Keratinocyte (primary cell): ENCODE results near the gene SERPINA10.
"Not testable (repeated sequence)": the region's sequence is repeated elsewhere in the genome, so short reads cannot be mapped to it uniquely, and the experiment has no call there.

Experiments
- EZH2 ChIP-seq: IDR thresholded peaks from one replicate; pipeline ENCODE4 v1.6.1; 2012; ENCODE audit warnings: inconsistent platforms, mild to moderate bottlenecking, low read length, moderate library complexity
- TF ChIP-seq, protein P1 (sequence below), 3 experiments: IDR thresholded peaks in 1 of 3; conservative IDR thresholded peaks in 1 of 3; optimal IDR thresholded peaks in 1 of 3; 2 replicates in 2 of 3; 3 replicates in 1 of 3; pipeline versions ENCODE3 to v1.5.1; 2011; ENCODE audit warnings: low read length in 3 of 3, mild to moderate bottlenecking in 3 of 3, moderate library complexity in 2 of 3, control low read depth in 1 of 3, inconsistent platforms in 1 of 3; ENCODE audit not compliant: insufficient read depth in 2 of 3; ENCODE audit errors: extremely low read depth in 1 of 3

DNA sequence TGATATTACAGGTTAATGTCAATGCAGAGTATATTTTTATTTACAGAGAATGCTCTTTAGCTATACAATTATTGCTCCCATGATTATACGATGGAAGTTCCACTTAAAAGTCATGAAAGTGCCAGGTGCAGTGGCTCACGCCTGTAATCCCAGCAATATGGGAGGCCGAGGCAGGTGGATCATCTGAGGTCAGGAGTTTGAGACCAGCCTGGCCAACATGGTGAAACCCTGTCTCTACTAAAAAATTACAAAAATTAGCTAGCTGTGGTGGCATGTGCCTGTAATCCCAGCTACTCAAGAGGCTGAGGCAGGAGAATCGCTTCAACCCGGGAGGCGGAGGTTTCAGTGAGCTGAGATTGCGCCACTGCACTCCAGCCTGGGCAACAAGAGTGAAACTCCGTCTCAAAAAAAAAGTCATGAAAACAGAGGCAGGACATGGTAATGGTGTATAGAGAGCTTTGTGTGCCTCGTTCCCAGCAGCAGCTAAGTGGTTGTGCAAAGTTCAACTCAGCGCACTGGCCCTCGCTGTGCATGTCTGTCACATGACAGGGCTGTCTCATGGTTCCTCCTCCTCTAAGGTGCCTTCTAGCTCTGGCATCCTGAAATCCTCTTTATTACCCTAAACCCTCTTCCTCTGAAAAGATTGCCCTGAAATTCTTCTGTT is 16.0 kb downstream of the SERPINA10 start:
- TF ChIP-seq, protein P1, sequence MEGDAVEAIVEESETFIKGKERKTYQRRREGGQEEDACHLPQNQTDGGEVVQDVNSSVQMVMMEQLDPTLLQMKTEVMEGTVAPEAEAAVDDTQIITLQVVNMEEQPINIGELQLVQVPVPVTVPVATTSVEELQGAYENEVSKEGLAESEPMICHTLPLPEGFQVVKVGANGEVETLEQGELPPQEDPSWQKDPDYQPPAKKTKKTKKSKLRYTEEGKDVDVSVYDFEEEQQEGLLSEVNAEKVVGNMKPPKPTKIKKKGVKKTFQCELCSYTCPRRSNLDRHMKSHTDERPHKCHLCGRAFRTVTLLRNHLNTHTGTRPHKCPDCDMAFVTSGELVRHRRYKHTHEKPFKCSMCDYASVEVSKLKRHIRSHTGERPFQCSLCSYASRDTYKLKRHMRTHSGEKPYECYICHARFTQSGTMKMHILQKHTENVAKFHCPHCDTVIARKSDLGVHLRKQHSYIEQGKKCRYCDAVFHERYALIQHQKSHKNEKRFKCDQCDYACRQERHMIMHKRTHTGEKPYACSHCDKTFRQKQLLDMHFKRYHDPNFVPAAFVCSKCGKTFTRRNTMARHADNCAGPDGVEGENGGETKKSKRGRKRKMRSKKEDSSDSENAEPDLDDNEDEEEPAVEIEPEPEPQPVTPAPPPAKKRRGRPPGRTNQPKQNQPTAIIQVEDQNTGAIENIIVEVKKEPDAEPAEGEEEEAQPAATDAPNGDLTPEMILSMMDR (optimal IDR thresholded peaks at IDR 0.05 in 1 of 3, IDR thresholded peaks at IDR 0.05 in 1 of 3, conservative IDR thresholded peaks at IDR 0.05 in 1 of 3; ENCODE audit: extremely low read depth in 1 of 3, insufficient read depth in 2 of 3, low read length in 3 of 3), result not testable (repeated sequence)
- not testable (repeated sequence) for TF ChIP-seq EZH2
